HL-60 (cell line): Measurements from ENCODE around the gene GDI1.

Experiments
- CTCF ChIP-seq: IDR thresholded peaks from one replicate; pipeline ENCODE4 v1.5.1; 2011; ENCODE audit warnings: low read length, control low read depth, inconsistent platforms; ENCODE audit not compliant: insufficient read depth
- POLR2AphosphoS5 ChIP-seq: IDR thresholded peaks from 2 replicates; pipeline ENCODE4 v1.6.1; 2012; ENCODE audit warnings: low read depth
- REST ChIP-seq: IDR thresholded peaks from 2 replicates; pipeline ENCODE4 v1.6.1; 2012; ENCODE audit warnings: low read depth; ENCODE audit not compliant: insufficient replicate concordance

GRCh38 chrX:154444755-154445246, 7.8 kb downstream of the GDI1 start:
- no peak for TF ChIP-seq CTCF
- no peak for TF ChIP-seq POLR2AphosphoS5
- no peak for TF ChIP-seq REST
